HG03135 (cell line): ENCODE data around the gene NRP1.

Source experiments
- ATAC-seq: cut with Tn5 transposase; IDR thresholded peaks from one replicate; pipeline ENCODE4 v1.9.1; 2021; ENCODE audit warnings: mild to moderate bottlenecking, moderate library complexity; ENCODE audit not compliant: unreplicated experiment

The NRP1 gene

DNA sequence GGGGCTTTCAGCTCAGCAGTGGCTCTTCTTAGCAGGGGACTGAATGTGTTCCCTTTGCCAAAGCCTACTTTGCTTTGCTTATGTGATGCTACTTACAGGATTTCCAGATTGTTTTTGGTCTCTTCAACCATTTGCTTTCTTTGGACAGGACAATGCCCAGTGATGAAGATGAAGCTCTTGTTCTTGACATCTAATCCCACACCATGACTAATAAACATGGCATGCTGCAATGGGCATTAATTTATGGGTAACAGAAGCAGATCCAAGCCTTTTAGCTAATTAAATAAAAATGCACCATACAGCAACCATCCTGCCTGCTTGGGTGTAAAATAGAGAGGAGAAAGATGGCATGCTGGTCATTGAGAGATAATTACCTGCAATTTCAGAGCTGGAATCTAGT is 200.9 kb downstream of the NRP1 start:
- ATAC-seq, result no peak

DNA sequence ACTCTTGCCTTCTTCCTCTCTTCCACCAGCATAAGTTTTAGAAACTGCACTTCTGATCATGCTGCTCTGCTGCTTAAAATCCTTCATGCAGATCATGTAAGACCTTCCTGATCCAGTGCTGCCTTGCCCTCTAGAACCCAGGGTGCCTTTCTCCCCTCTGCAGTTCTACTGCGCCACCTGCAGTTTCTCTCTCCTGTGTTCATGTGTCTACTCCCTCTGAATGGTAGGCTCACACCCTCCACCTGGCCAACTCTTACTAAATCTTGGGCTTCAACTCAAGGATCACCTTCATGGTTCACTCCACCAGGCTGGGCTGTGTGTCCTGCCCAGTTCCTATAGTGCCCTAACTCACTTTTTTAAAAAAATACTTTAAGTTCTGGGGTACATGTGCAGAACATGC is 201.8 kb downstream of the NRP1 start:
- ATAC-seq, result no peak

DNA sequence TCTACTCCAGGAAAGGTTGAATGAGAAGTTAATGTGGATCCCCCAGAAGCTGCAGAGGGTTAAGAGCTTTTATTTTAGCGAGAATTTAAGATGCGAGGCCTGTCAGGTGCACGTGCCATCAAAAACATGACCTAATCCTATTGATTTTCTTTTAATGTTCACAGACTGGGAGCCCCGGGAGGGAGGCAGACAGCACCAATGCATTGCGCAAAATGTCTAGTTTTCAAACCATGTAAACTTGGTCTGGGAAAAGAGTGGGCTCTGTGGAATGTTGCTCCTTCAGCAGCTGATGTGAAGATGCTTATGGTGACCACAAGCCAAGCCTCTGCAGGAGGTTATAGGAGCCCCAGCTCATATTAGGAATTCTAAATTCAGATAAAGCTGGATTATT is 204.5 kb downstream of the NRP1 start:
- no peak for ATAC-seq

DNA sequence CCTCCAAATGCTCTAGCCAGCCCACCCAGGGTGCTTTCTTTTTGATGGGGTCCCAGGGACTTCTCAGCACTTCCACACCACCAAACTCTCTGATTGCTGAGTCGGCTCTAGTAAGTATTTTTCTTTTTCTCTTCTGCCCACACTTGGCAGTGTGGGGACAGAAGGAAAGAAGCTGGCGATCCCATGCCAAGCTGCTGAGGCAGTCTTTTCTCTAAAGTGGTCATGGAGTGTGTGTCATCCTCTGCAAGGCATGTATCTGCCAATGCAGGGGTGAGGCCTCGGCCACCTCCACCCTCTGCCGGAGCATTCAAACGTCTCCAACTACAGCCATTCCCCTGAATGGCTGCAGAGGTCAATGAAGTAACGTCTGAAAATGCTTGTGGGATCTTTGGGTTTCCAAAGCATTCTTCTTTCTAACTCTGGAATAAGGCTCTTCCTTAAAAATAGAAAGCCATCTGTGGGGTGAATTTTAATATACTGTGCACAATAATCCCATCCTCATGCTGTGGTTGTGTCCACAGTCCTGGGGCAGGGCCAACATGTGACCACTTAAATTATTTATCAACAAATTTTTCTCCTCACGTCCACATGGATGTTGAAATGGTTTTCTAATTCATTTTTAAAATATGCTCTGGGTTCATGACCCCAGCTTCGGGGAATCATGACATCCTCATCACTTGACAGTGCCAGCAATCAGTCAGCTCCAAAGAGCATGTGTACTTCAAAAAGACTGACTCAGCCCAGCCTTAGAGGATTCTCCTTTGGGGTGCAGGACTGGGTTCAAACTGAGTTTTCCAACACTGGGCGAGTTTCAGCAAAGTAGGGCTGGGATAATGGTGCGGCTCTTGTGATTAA is 205.1 kb downstream of the NRP1 start:
- no peak for ATAC-seq

DNA sequence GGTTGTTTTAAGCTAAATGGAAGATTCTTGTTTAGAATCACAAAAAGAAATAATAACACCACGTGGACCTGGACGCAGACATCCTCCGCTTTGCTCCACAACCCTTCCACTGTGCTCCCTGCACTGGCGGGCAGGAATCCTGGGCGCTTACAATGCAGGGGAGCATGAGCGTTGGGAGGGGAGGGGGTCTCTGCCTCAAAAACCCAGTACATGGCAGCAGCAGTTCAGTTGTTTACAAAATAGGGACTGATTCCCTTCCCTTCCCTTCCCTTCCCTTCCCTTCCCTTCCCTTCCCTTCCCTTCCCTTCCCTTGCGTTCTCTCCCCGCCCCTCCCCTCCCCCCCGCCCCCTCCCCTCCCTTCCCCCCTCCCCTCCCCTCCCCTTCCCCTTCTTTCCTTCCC is 206.8 kb downstream of the NRP1 start:
- no peak for ATAC-seq
